Pons (tissue), 1 donor: Measurements from ENCODE around the gene CCDC191.

ENCODE experiments used
- DNase-seq: peaks from one replicate; pipeline ENCODE4 v3.0.0-alpha.2; 2016; ENCODE audit warnings: low spot score

Gene CCDC191

GRCh38 chr3:114060906-114061655 is 4.8 kb upstream of the CCDC191 start:
- no peak for DNase-seq

GRCh38 chr3:114058646-114059045 is 2.3 kb upstream of the CCDC191 start:
- no peak for DNase-seq

- no peak for DNase-seq
Observed at GRCh38 chr3:114057011-114057347, 653 bp upstream of the CCDC191 start.

GRCh38 chr3:114052216-114052615 is 4.1 kb downstream of the CCDC191 start:
- DNase-seq: no peak

GRCh38 chr3:114043205-114043604 is 13.1 kb downstream of the CCDC191 start:
- no peak for DNase-seq

- no peak for DNase-seq
Observed at GRCh38 chr3:114035896-114036295, 20.4 kb downstream of the CCDC191 start.

GRCh38 chr3:114034787-114035545 is 21.4 kb downstream of the CCDC191 start:
- no peak for DNase-seq

GRCh38 chr3:114034211-114034610 is 22.1 kb downstream of the CCDC191 start:
- DNase-seq: no peak

GRCh38 chr3:114033721-114034120 is 22.6 kb downstream of the CCDC191 start:
- no peak for DNase-seq

GRCh38 chr3:114026331-114026730 is 30.0 kb downstream of the CCDC191 start:
- no peak for DNase-seq

GRCh38 chr3:114025451-114025850 is 30.9 kb downstream of the CCDC191 start:
- no peak for DNase-seq

GRCh38 chr3:114022145-114022802 is 34.1 kb downstream of the CCDC191 start:
- no peak for DNase-seq

- DNase-seq: no peak
Observed at GRCh38 chr3:114020907-114021306, 35.4 kb downstream of the CCDC191 start.

- no peak for DNase-seq
Observed at GRCh38 chr3:114019486-114019885, 36.8 kb downstream of the CCDC191 start.

- no peak for DNase-seq
Observed at GRCh38 chr3:114014211-114014610, 42.1 kb downstream of the CCDC191 start.

GRCh38 chr3:114011059-114011797 is 45.1 kb downstream of the CCDC191 start:
- no peak for DNase-seq

- DNase-seq: no peak
Observed at GRCh38 chr3:114005481-114005880, 50.8 kb downstream of the CCDC191 start.

- DNase-seq: no peak
Observed at GRCh38 chr3:113985541-113985940, 70.8 kb downstream of the CCDC191 start.

GRCh38 chr3:113983544-113983943 is 72.8 kb downstream of the CCDC191 start:
- DNase-seq: no peak

- no peak for DNase-seq
Observed at GRCh38 chr3:113981803-113982202, 74.5 kb downstream of the CCDC191 start.

GRCh38 chr3:113979916-113980315 is 76.4 kb downstream of the CCDC191 start:
- no peak for DNase-seq

GRCh38 chr3:113977822-113978221 is 78.5 kb downstream of the CCDC191 start:
- DNase-seq: no peak
